AG08396 (cell line): ENCODE data around the gene ZNF518B.

Experiments
- DNase-seq: peaks from one replicate; pipeline ENCODE4 v3.0.0; 2012; ENCODE audit warnings: low spot score, mixed read lengths

The ZNF518B gene, protein sequence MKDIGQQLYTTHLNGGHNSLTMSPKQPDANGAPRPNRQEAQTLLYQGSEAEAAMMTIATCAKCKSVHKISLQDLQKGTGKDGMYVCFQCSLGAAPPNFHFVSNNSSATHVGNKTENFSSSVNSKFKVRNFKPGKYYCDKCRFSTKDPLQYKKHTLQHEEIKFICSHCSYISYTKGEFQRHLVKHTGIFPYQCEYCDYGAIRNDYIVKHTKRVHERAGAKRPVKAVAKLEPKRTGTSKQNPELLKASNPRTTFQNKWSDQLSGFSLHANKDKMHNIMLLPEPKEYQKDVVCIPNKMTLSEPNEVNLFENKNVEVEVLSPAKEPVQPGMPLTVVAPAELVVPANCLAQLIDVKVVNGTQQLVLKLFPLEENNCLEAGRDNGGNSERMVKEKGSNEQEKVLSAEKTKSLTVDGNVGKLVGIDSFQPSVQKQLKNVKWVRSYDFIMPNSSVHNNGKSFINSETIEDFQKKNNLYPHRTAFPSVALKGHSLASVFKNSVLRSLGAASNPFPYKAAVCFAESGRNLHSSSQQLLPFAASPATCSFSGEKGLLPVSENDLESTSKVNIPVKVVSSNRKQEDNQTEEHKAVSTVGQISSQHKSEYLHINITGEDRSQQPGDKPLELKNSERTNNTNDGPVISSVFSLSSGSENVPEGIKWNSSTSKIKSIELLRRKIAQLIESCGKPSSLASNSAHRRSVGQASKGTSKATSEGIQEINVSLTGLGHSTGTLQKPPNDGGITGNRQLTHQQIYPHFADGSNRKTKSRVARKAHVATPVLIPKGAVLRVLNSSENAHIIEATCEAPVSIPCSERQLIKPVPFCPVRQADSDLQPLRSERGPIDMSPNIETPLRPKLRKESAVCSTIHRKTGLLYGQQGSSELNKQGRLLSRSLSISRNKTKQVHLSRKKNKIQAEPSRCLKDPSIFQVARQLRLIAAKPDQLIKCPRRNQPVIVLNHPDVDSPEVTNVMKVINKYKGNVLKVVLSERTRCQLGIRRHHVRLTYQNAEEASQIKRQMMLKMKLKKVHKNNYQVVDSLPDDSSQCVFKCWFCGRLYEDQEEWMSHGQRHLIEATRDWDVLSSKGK

GRCh38 chr4:10457255-10457801 lies at the start of gene ZNF518B:
ZNF518B (minus strand) TSS chr4:10457426; CDS start chr4:10446328, 11,098 bp downstream.
- DNase-seq, result peak; percentile 90

- DNase-seq, result no peak
Measured at GRCh38 chr4:10506077-10506476, 48.9 kb upstream of the ZNF518B start.

GRCh38 chr4:10504570-10505179 lies 47.4 kb upstream of the ZNF518B start:
- no peak for DNase-seq

- DNase-seq, result no peak
Measured at GRCh38 chr4:10502717-10503116, 45.5 kb upstream of the ZNF518B start.

GRCh38 chr4:10500776-10501175 lies 43.5 kb upstream of the ZNF518B start:
- no peak for DNase-seq

GRCh38 chr4:10496200-10496599 lies 39.0 kb upstream of the ZNF518B start:
- no peak for DNase-seq

DNA sequence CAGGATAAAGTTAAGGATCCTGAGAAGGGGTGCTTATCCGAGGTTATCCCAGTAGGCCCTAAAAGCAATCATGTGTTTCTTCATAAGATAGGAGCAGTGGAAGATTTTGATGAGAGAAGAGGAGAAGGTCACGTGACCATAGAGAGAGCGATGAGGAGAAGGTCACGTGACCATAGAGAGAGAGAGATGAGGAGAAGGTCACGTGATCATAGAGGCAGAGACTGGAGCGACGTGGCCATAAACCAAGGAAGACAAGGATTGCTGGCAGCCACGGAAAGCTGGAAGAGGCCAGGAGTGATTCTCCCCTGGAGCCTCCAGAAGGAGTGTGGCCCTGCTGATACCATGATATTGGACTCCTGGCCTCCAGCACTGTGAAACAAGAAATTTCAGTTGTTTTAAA lies 38.4 kb upstream of the ZNF518B start:
- no peak for DNase-seq

- DNase-seq, result no peak
Measured at GRCh38 chr4:10492464-10492863, 35.2 kb upstream of the ZNF518B start.

GRCh38 chr4:10491401-10491800 lies 34.2 kb upstream of the ZNF518B start:
- DNase-seq, result no peak

- DNase-seq, result no peak
Measured at GRCh38 chr4:10490996-10491395, 33.8 kb upstream of the ZNF518B start.

DNA sequence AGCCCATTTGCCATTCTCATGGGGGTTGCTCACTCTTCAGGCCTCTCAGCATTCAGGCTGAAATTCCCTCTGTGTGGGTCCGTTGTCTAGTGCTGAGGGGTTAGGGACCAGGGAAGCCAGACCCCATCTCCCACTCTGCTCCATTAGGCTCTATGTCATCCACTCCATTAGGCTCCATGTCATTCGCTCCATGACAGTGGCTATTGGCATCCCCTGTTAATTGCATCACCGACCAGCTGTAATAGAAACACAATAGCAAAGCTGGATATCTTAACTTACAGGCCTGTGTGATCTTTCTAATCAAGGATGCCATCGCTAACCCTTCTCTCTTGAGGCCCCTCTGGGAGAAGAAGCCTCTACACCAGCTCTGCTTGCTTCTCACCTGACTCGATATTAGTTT lies 25.7 kb upstream of the ZNF518B start:
- DNase-seq, result no peak

DNA sequence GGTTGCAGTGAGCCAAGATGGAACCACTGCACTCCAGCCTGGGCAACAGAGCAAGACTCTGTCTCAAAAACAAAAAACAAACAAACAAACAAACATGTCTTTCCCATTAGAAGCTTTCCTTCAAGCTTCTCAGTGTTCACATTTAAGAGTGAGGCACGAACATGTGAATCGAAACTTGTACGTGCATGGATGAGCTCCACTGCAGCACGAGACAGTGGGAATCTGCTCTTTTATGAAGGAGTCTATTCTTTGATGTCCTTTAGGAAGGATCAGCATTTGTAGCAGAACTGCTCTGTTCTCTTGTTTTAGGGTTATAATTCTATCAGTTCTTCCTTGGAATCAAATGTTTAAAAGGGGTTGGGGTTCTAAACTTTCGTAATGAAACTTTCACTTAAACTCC lies 23.4 kb upstream of the ZNF518B start:
- no peak for DNase-seq

GRCh38 chr4:10478621-10479020 lies 21.4 kb upstream of the ZNF518B start:
- no peak for DNase-seq

DNA sequence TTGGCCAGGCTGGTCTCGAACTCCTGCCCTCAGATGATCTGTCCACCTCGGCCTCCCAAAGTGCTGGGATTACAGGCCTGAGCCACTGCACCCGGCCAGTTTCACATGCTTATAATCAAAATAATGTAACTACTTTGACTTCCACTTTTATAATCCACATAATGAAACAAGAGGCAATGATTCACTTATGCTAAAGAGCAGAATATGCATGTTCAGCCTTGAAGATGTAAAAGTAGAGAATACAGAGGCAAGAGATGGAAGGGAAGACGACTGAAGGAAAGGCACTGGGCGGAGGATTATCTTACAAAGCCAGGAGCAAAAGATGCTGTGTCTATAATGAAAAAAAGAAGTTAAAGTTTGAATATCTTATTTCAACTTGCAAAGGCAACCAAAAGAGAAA lies 13.3 kb upstream of the ZNF518B start:
- DNase-seq, result no peak

DNA sequence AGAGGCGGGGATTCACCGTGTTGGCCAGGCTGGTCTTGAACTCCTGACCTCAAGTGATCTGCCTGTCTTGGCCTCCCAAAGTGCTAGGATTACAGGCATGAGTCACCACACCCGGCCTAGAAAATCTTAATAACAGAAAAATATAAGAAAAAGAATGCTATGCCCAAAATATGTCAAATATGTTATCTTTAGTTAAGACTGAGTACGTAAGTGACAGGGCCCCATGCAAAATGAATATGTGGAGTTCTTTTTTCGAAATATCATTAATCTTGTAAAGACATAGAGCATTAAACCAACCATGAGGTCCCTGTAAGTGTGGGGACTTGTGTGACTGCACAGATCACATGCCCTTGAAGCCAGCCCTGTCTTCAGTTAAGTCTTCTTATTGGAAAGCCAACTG lies 8.9 kb upstream of the ZNF518B start:
- DNase-seq, result no peak

DNA sequence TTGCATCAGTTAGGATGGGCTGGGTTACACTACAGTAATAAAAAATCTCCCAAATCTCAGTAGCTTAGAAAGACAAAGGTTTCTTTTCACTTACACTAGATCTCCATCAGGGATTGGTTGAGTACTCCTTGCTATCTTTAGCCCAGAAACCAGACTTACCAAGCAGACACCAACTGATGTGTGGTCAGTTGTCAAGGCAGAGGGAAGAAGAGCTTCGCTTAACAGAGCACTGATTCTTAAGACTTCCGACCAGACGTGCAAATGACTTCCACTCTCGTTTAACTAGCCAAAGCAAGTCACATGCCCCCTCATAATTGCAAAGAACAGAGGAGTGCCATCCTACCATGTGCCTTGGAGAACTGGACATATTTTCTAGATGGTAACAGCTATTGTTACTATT lies 5.7 kb upstream of the ZNF518B start:
- no peak for DNase-seq

DNA sequence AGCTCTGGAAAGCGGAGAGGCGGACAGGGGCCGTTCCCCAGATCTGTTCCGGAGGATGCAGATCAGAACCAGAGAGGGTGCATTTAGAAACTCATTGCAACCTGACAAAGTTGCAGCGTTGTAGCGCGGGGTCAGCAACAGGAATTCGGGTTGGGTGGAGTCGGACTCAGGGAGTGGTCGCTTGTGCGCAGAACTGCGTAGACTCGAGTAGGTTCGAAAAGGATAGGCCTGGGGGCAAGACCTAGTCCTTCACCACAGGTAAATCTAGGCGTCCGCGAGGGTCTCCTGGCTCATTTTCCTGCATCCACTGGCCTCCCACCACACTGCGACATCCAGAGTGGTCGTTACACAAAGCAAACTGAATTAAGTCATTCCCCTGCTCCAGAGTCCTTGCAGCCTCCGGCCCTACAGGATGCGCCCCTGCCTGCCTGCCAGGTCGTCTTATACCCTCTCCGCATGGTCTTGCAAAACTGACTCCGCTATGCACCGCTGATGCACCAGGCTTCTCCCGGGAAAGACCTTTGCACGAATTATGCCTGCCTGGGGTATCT lies 4.7 kb upstream of the ZNF518B start:
- DNase-seq, result no peak

- DNase-seq, result peak; percentile 73
Measured at GRCh38 chr4:10461091-10461849, 4.0 kb upstream of the ZNF518B start.

- no peak for DNase-seq
Measured at GRCh38 chr4:10460313-10461047, 3.3 kb upstream of the ZNF518B start.

- no peak for DNase-seq
Measured at GRCh38 chr4:10459305-10459704, 2.1 kb upstream of the ZNF518B start.
